Upper lobe of right lung (tissue), 1 donor: ENCODE measurements around the gene OR2AG1. TPM values are rescaled to one million over a fixed set of nuclear protein-coding genes. Genes with fewer than 3 reads are reported as not detected.

Source experiments
- ATAC-seq: fragments of 200-7000 bp; cut with Tn5 transposase; one replicate; pipeline ENCODE4 v1.9.1; 2020; ENCODE audit warnings: mild to moderate bottlenecking, moderate library complexity
- DNase-seq: peaks from one replicate; pipeline ENCODE4 v3.0.0-alpha.2; 2020
- H3K27ac ChIP-seq: fragments of 200-600 bp; one replicate; pipeline ENCODE4 v1.8.0; 2022
- H3K27me3 ChIP-seq: fragments of 200-600 bp; one replicate; pipeline ENCODE4 v1.8.0; 2022; ENCODE audit warnings: mild to moderate bottlenecking
- H3K36me3 ChIP-seq: fragments of 200-600 bp; one replicate; pipeline ENCODE4 v1.8.0; 2022
- H3K4me1 ChIP-seq: fragments of 200-600 bp; one replicate; pipeline ENCODE4 v1.8.0; 2022
- H3K4me3 ChIP-seq: fragments of 200-600 bp; one replicate; pipeline ENCODE4 v1.8.0; 2022; ENCODE audit warnings: mild to moderate bottlenecking
- H3K9me3 ChIP-seq: fragments of 200-600 bp; one replicate; pipeline ENCODE4 v1.8.0; 2022
- CTCF ChIP-seq: fragments of 200-600 bp; IDR thresholded peaks from one replicate; pipeline ENCODE4 v1.8.0; 2022; ENCODE audit warnings: antibody characterized with exemption
- intact Hi-C: fragments of 100-400 bp; cut with DNase I; formaldehyde crosslinking; loops from one replicate; pipeline ENCODE4 v1.11.0; 2022
- total RNA-seq: library from RNA; stranded (reverse); fragmentation: NEBNext Ultra II Directional; extraction: Animal tissue kit (Norgen Biotek cat#: 25700); gene quantifications from one replicate; pipeline ENCODE4 v1.2.1, GENCODE V29; 2021
- donor health status: DM: no; HTN: yes; CAD: no; lungs with severe emphysema.

OR2AG1 gene
- total RNA-seq, 1 donor from 2014 or later, result not detected

- H3K9me3 ChIP-seq, result no peaks in the 10 kb centered on the region
- H3K4me1 ChIP-seq, result no peaks in the 10 kb centered on the region
- H3K36me3 ChIP-seq, result no peaks in the 10 kb centered on the region
- no peaks in the 10 kb centered on the region for H3K27me3 ChIP-seq
- intact Hi-C loops, result no loop called here
- no peak overlapping the region for H3K4me3 ChIP-seq
- H3K27ac ChIP-seq, result no peak overlapping the region
- peak; percentile 63 for TF ChIP-seq CTCF
- ATAC-seq (peak; percentile 80), DNase-seq (no peak)
Observed at GRCh38 chr11:6757373-6757967, 25.4 kb upstream of the OR2AG1 start.

- Histone ChIP-seq H3K4me1 (no peaks in the 10 kb centered on the region), H3K4me3 (no peak within 1 kb of the TSS), H3K36me3 (no peaks in the 10 kb centered on the region), H3K27ac (peak within 1 kb of the TSS; percentile 24), H3K9me3 (no peaks in the 10 kb centered on the region), H3K27me3 (no peaks in the 10 kb centered on the region)
- ATAC-seq (peak; percentile 93), DNase-seq (no peak)
- no peak for TF ChIP-seq CTCF
- intact Hi-C loops, result no loop called here
Observed at GRCh38 chr11:6771926-6772893, 10.6 kb upstream of the OR2AG1 start, which contains the start of gene OR2AG2. OR2AG2 (minus strand) TSS chr11:6771976; CDS start chr11:6768957, 3,019 bp downstream.

GRCh38 chr11:6778518-6778917, 4.3 kb upstream of the OR2AG1 start:
- Histone ChIP-seq H3K27ac (no peak overlapping the region), H3K36me3 (no peaks in the 10 kb centered on the region), H3K9me3 (no peaks in the 10 kb centered on the region), H3K4me1 (no peaks in the 10 kb centered on the region), H3K27me3 (no peaks in the 10 kb centered on the region), H3K4me3 (no peak overlapping the region)
- no peak for DNase-seq
- intact Hi-C loops, result no loop called here
- TF ChIP-seq CTCF, result no peak
- no peak for ATAC-seq

- ATAC-seq (no peak), DNase-seq (no peak)
- H3K4me3 ChIP-seq, result no peak overlapping the region
- intact Hi-C loops, result no loop called here
- H3K4me1 ChIP-seq, result no peaks in the 10 kb centered on the region
- H3K27ac ChIP-seq, result no peak overlapping the region
- no peaks in the 10 kb centered on the region for H3K9me3 ChIP-seq
- H3K27me3 ChIP-seq, result no peaks in the 10 kb centered on the region
- no peak for TF ChIP-seq CTCF
- H3K36me3 ChIP-seq, result no peaks in the 10 kb centered on the region
Observed at GRCh38 chr11:6780829-6781228, 2.0 kb upstream of the OR2AG1 start.

GRCh38 chr11:6790546-6790945, 7.7 kb downstream of the OR2AG1 start:
- no peak overlapping the region for H3K27ac ChIP-seq
- intact Hi-C loops, result no loop called here
- H3K36me3 ChIP-seq, result no peaks in the 10 kb centered on the region
- H3K9me3 ChIP-seq, result no peaks in the 10 kb centered on the region
- no peak overlapping the region for H3K4me3 ChIP-seq
- H3K4me1 ChIP-seq, result no peaks in the 10 kb centered on the region
- no peak for DNase-seq
- no peak for TF ChIP-seq CTCF
- no peaks in the 10 kb centered on the region for H3K27me3 ChIP-seq
- ATAC-seq, result no peak
